ENCODE data around the gene KRT80. TPM values are rescaled to one million over a fixed set of nuclear protein-coding genes. Genes with fewer than 3 reads are reported as not detected.

Gene KRT80
- total and polyA plus RNA-seq, 2 of the 13 experiments (the other 11 are each of a cell fraction or from before 2014, with no cell fraction given): 0.27 to 0.53 TPM

- peak; percentile 72 for ATAC-seq
- no peak overlapping the region for H3K9ac ChIP-seq (ENCODE audit: insufficient read depth, low read depth, low read length)
Observed at GRCh38 chr12:52168019-52168717, 23.6 kb downstream of the KRT80 start.

GRCh38 chr12:52167526-52167925 is 24.3 kb downstream of the KRT80 start:
- H3K27me3 ChIP-seq (ENCODE audit: control insufficient read depth in 1 of 2, insufficient read depth in 2 of 2, low read length in 2 of 2): peaks cover 2 to 7% of the 10 kb centered on the region in 2 experiments; a peak in 2 of 5 replicates
- no peaks in the 10 kb centered on the region for H4K20me1 ChIP-seq (ENCODE audit: insufficient read depth, low read length)
- ChIA-PET POLR2A (no interaction called here), CTCF (ENCODE audit: low intra/inter-chr PET ratio, low total read pairs) (no interaction called here)
- BruUV-seq (replicated peaks): no TSS peak
- DNase-seq (ENCODE audit: low spot score) (no peak), ATAC-seq (no peak), FAIRE-seq (no peak)
- no peaks in the 10 kb centered on the region for H3K9me3 ChIP-seq (ENCODE audit: low read length)
- 9% methylated on average over 3 of the region's 3 CpGs for WGBS (ENCODE audit: low lambda C conversion rate)
- H3K4me3 ChIP-seq (replicated peaks in 1 of 3; ENCODE audit: insufficient read depth in 1 of 3, low read depth in 2 of 3, low read length in 3 of 3): no peak overlapping the region
- no peak overlapping the region for H3K4me2 ChIP-seq (ENCODE audit: low read depth, low read length)
- peaks cover 9% of the 10 kb centered on the region; the same call in 1 of the 2 replicates for H3K4me1 ChIP-seq (ENCODE audit: insufficient read depth, low read length)
- intact Hi-C loops (cut with micrococcal nuclease; ENCODE audit: unreplicated experiment): no loop called here
- no peak overlapping the region for H3K9ac ChIP-seq (ENCODE audit: insufficient read depth, low read depth, low read length)
- in situ Hi-C loops (cut with HindIII; ENCODE audit: extremely low pct_ligation_motif_present, low pct_unique_long_range_greater_than_20kb): loop anchor here (5.0 kb wide), 1 partner anchor 35 kb away; no protein-coding TSS in a partner anchor
- no peaks in the 10 kb centered on the region for H3K79me2 ChIP-seq (ENCODE audit: insufficient read depth, low read length)
- no peak overlapping the region for H3K27ac ChIP-seq (ENCODE audit: extremely low read length, insufficient read depth, low read length)
- no peak overlapping the region for H2AFZ ChIP-seq (ENCODE audit: low read length)
- H3K36me3 ChIP-seq (replicated peaks in 1 of 2; ENCODE audit: control insufficient read depth in 1 of 2, insufficient read depth in 2 of 2, low read length in 2 of 2): no peaks in the 10 kb centered on the region
- TF ChIP-seq ZSCAN31 (CRISPR knock-in tag; IDR thresholded peaks at IDR 0.05; ENCODE audit: low read depth) (no peak), ZNF563 (CRISPR knock-in tag; IDR thresholded peaks at IDR 0.05) (no peak), ZNF609 (CRISPR knock-in tag; IDR thresholded peaks at IDR 0.05; ENCODE audit: borderline replicate concordance) (no peak), THRA (CRISPR knock-in tag; IDR thresholded peaks at IDR 0.05; ENCODE audit: borderline replicate concordance) (no peak)

More at GRCh38 chr12:52168019-52168717, 23.6 kb downstream of the KRT80 start:
- Histone ChIP-seq H2AFZ (ENCODE audit: low read length) (no peak overlapping the region), H3K27ac (ENCODE audit: extremely low read length, insufficient read depth, low read length) (no peak overlapping the region), H3K4me1 (ENCODE audit: insufficient read depth, low read length) (peaks cover 9% of the 10 kb centered on the region; the same call in 1 of the 2 replicates), H3K79me2 (ENCODE audit: insufficient read depth, low read length) (no peaks in the 10 kb centered on the region), H3K9me3 (ENCODE audit: low read length) (no peaks in the 10 kb centered on the region), H3K4me2 (ENCODE audit: low read depth, low read length) (no peak overlapping the region), H3K36me3 (replicated peaks in 1 of 2; ENCODE audit: control insufficient read depth in 1 of 2, insufficient read depth in 2 of 2, low read length in 2 of 2) (no peaks in the 10 kb centered on the region), H3K4me3 (replicated peaks in 1 of 3; ENCODE audit: insufficient read depth in 1 of 3, low read depth in 2 of 3, low read length in 3 of 3) (no peak overlapping the region), H3K27me3 (ENCODE audit: control insufficient read depth in 1 of 2, insufficient read depth in 2 of 2, low read length in 2 of 2) (peaks cover 2 to 7% of the 10 kb centered on the region in 2 experiments; a peak in 2 of 5 replicates), H4K20me1 (ENCODE audit: insufficient read depth, low read length) (no peaks in the 10 kb centered on the region)
- BruUV-seq (replicated peaks): no TSS peak
- no peak for FAIRE-seq
- peak; percentile 44 for DNase-seq (ENCODE audit: low spot score)
- TF ChIP-seq FOXK1 (CRISPR knock-in tag; IDR thresholded peaks at IDR 0.05; ENCODE audit: borderline replicate concordance, low read depth) (no peak), ZNF639 (CRISPR knock-in tag; conservative IDR thresholded peaks at IDR 0.05) (no peak), RBAK (CRISPR knock-in tag; IDR thresholded peaks at IDR 0.05) (0 out of 2 replicates have a peak, but pooled peaks have one; percentile 48), ZNF292 (CRISPR knock-in tag; IDR thresholded peaks at IDR 0.05; ENCODE audit: borderline replicate concordance, low read depth) (peak; percentile 66; the same call in 1 of the 2 replicates)
- in situ Hi-C loops (cut with HindIII; ENCODE audit: extremely low pct_ligation_motif_present, low pct_unique_long_range_greater_than_20kb) (loop anchor here (5.0 kb wide), 1 partner anchor 34 kb away; no protein-coding TSS in a partner anchor), intact Hi-C loops (cut with micrococcal nuclease; ENCODE audit: unreplicated experiment) (no loop called here)
- ChIA-PET POLR2A (no interaction called here), CTCF (ENCODE audit: low intra/inter-chr PET ratio, low total read pairs) (no interaction called here)
- 28% methylated on average over 9 of the region's 12 CpGs for WGBS (ENCODE audit: low lambda C conversion rate)
